Esophagus squamous epithelium (tissue), 4 donors: ENCODE results near the gene GPX8.

Source experiments
- CTCF ChIP-seq, 6 experiments: fragments of 450-650 bp in 4 of 6; fragments of 200-600 bp in 2 of 6; sonication (generic) in 2 of 6; IDR thresholded peaks; one replicate each; pipeline ENCODE4 v1.5.1; 2016 to 2019; ENCODE audit warnings: antibody characterized with exemption in 6 of 6, mild to moderate bottlenecking in 4 of 6, moderate library complexity in 4 of 6
- POLR2A ChIP-seq, 4 donors: fragments of 450-650 bp; IDR thresholded peaks; one replicate each; pipeline ENCODE4 v1.6.1; 2017; ENCODE audit warnings: antibody characterized with exemption in 4 of 4, mild to moderate bottlenecking in 4 of 4, moderate library complexity in 3 of 4

- TF ChIP-seq POLR2A (IDR thresholded peaks at IDR 0.05): no peak
- TF ChIP-seq CTCF (IDR thresholded peaks at IDR 0.05): no peak
These were observed 49.8 kb upstream of the GPX8 start for GRCh38 chr5:55110217-55110616.
